ENCODE measurements around the gene TMOD2.
"Not testable (repeated sequence)": the region's sequence is repeated elsewhere in the genome, so short reads cannot be mapped to it uniquely, and the experiment has no call there.

Gene TMOD2

GRCh38 chr15:51770902-51771301 lies 19.5 kb downstream of the TMOD2 start:
- no peak for DNase-seq (ENCODE audit: low read depth in 1 of 2, low spot score in 1 of 2)

GRCh38 chr15:51771773-51772172 lies 20.4 kb downstream of the TMOD2 start:
- DNase-seq (ENCODE audit: low read depth in 1 of 2, low spot score in 1 of 2), result no peak

- DNase-seq (ENCODE audit: low read depth in 1 of 2, low spot score in 1 of 2), result no peak
Measured at GRCh38 chr15:51774916-51775315, 23.5 kb downstream of the TMOD2 start.

GRCh38 chr15:51775967-51776816 lies 24.8 kb downstream of the TMOD2 start:
- DNase-seq (ENCODE audit: low read depth in 1 of 2, low spot score in 1 of 2), result no peak

GRCh38 chr15:51776952-51777569 lies 25.7 kb downstream of the TMOD2 start:
- DNase-seq (ENCODE audit: low read depth in 1 of 2, low spot score in 1 of 2), result peak in 1 of 2 donors; percentile 34

GRCh38 chr15:51780636-51781035 lies 29.2 kb downstream of the TMOD2 start:
- DNase-seq (ENCODE audit: low read depth in 1 of 2, low spot score in 1 of 2), result no peak

- DNase-seq (ENCODE audit: low read depth in 1 of 2, low spot score in 1 of 2), result no peak
Measured at GRCh38 chr15:51781506-51781905, 30.1 kb downstream of the TMOD2 start.

- no peak for DNase-seq (ENCODE audit: low read depth in 1 of 2, low spot score in 1 of 2)
Measured at GRCh38 chr15:51782357-51782896, 31.0 kb downstream of the TMOD2 start.

GRCh38 chr15:51783967-51784366 lies 32.6 kb downstream of the TMOD2 start:
- no peak for DNase-seq (ENCODE audit: low read depth in 1 of 2, low spot score in 1 of 2)

- not testable (repeated sequence) for DNase-seq (ENCODE audit: low read depth in 1 of 2, low spot score in 1 of 2)
Measured at GRCh38 chr15:51787130-51787529, 35.7 kb downstream of the TMOD2 start.

GRCh38 chr15:51792474-51792873 lies 41.1 kb downstream of the TMOD2 start:
- not testable (repeated sequence) for DNase-seq (ENCODE audit: low read depth in 1 of 2, low spot score in 1 of 2)

- no peak for DNase-seq (ENCODE audit: low read depth in 1 of 2, low spot score in 1 of 2)
Measured at GRCh38 chr15:51793521-51794305, 42.3 kb downstream of the TMOD2 start.

- DNase-seq (ENCODE audit: low read depth in 1 of 2, low spot score in 1 of 2), result no peak
Measured at GRCh38 chr15:51796847-51797401, 45.5 kb downstream of the TMOD2 start.

GRCh38 chr15:51798281-51798680 lies 46.9 kb downstream of the TMOD2 start:
- DNase-seq (ENCODE audit: low read depth in 1 of 2, low spot score in 1 of 2), result no peak

GRCh38 chr15:51799282-51800252 lies 48.2 kb downstream of the TMOD2 start:
- DNase-seq (ENCODE audit: low read depth in 1 of 2, low spot score in 1 of 2), result no peak

GRCh38 chr15:51801391-51801835 lies 50.0 kb downstream of the TMOD2 start:
- no peak for DNase-seq (ENCODE audit: low read depth in 1 of 2, low spot score in 1 of 2)

GRCh38 chr15:51802593-51802992 lies 51.2 kb downstream of the TMOD2 start:
- DNase-seq (ENCODE audit: low read depth in 1 of 2, low spot score in 1 of 2), result no peak

GRCh38 chr15:51803965-51804364 lies 52.6 kb downstream of the TMOD2 start:
- DNase-seq (ENCODE audit: low read depth in 1 of 2, low spot score in 1 of 2), result no peak

- DNase-seq (ENCODE audit: low read depth in 1 of 2, low spot score in 1 of 2), result no peak
Measured at GRCh38 chr15:51806123-51806522, 54.7 kb downstream of the TMOD2 start.

GRCh38 chr15:51809457-51809856 lies 58.1 kb downstream of the TMOD2 start:
- DNase-seq (ENCODE audit: low read depth in 1 of 2, low spot score in 1 of 2), result no peak

Measured in activated T-helper 1 cell treated with anti-CD3 and anti-CD28 coated beads, Interleukin-2, amount 50 U/mL, for 16 hours (primary cell).